HUES6 (cell line): ENCODE data around the gene ITPK1.

ENCODE experiments used
- H3K27ac ChIP-seq: 2 replicates; pipeline ENCODE4 v1.7.0; 2013; ENCODE audit warnings: low read depth, mild to moderate bottlenecking, low read length, inconsistent platforms
- H3K27me3 ChIP-seq: 2 replicates; pipeline ENCODE4 v1.6.1; 2013; ENCODE audit warnings: low read length; ENCODE audit not compliant: control insufficient read depth, insufficient read depth
- H3K36me3 ChIP-seq: 2 replicates; pipeline ENCODE4 v1.6.1; 2013; ENCODE audit warnings: low read length; ENCODE audit not compliant: control insufficient read depth, insufficient read depth
- H3K4me1 ChIP-seq: 2 replicates; pipeline ENCODE4 v1.6.1; 2013; ENCODE audit warnings: low read length; ENCODE audit not compliant: control insufficient read depth, insufficient read depth
- H3K4me3 ChIP-seq: 2 replicates; pipeline ENCODE4 v1.5.1; 2013; ENCODE audit warnings: low read depth, low read length
- H3K9ac ChIP-seq: one replicate; pipeline ENCODE4 v1.6.1; 2013; ENCODE audit warnings: mild to moderate bottlenecking, low read length
- H3K9me3 ChIP-seq: 2 replicates; pipeline ENCODE4 v1.6.1; 2013; ENCODE audit warnings: low read depth, low read length; ENCODE audit not compliant: control insufficient read depth, insufficient read depth

The ITPK1 gene

DNA sequence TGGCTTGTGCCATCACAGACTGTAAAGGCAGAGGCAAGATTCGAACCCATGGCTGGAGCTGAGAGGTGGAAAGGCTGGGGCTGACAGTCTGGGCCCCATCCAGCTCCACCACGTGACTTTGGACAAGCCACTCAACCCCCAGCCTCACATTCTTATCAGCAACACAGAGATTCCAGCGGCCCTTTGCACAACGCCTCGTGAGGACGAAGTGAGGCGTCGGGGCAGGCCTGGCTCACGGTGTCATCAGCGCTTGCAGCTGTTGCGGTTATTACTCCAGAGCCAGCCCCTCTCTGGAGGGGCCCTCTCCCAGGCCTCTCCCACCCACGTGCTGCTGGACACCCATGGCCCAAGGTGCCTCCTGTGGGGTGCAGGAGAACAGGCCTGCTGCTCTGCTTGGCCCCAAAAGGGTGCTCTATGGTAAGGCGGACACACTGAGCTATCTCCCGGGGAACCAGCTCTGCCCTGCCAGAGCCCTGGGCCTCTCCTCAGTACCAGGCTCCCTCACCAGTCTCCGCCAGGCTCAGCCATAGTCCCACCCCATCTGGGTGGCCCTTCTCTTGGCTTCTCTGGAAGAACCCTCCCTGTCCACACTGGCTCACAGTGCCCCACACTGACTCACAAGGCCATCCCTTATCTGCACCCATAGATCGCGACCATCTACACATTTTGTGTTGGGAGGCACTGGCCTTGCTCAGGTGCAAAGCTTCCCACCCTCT, 171.7 kb downstream of the ITPK1 start:
- H3K27ac ChIP-seq: no peak overlapping the region
- H3K27me3 ChIP-seq: no peaks in the 10 kb centered on the region
- no peaks in the 10 kb centered on the region for H3K9me3 ChIP-seq
- H3K36me3 ChIP-seq: peaks cover 32% of the 10 kb centered on the region
- H3K9ac ChIP-seq: no peak overlapping the region
- H3K4me3 ChIP-seq: no peak overlapping the region
- H3K4me1 ChIP-seq: no peaks in the 10 kb centered on the region

- no peaks in the 10 kb centered on the region for H3K9me3 ChIP-seq
- no peaks in the 10 kb centered on the region for H3K27me3 ChIP-seq
- H3K36me3 ChIP-seq: peaks cover 32% of the 10 kb centered on the region
- no peaks in the 10 kb centered on the region for H3K4me1 ChIP-seq
- H3K9ac ChIP-seq: no peak overlapping the region
- no peak overlapping the region for H3K27ac ChIP-seq
- H3K4me3 ChIP-seq: no peak overlapping the region
Observed at GRCh38 chr14:92942976-92943710, 172.6 kb downstream of the ITPK1 start.

- H3K4me1 ChIP-seq: no peaks in the 10 kb centered on the region
- no peak overlapping the region for H3K4me3 ChIP-seq
- peaks cover 32% of the 10 kb centered on the region for H3K36me3 ChIP-seq
- H3K27me3 ChIP-seq: no peaks in the 10 kb centered on the region
- H3K9ac ChIP-seq: no peak overlapping the region
- H3K27ac ChIP-seq: no peak overlapping the region
- no peaks in the 10 kb centered on the region for H3K9me3 ChIP-seq
Observed at GRCh38 chr14:92942576-92942975, 173.1 kb downstream of the ITPK1 start.

- H3K27ac ChIP-seq: no peak overlapping the region
- H3K9me3 ChIP-seq: no peaks in the 10 kb centered on the region
- no peaks in the 10 kb centered on the region for H3K27me3 ChIP-seq
- H3K4me1 ChIP-seq: no peaks in the 10 kb centered on the region
- H3K9ac ChIP-seq: no peak overlapping the region
- H3K36me3 ChIP-seq: peaks cover 32% of the 10 kb centered on the region
- H3K4me3 ChIP-seq: no peak overlapping the region
Observed at GRCh38 chr14:92942136-92942535, 173.6 kb downstream of the ITPK1 start.

DNA sequence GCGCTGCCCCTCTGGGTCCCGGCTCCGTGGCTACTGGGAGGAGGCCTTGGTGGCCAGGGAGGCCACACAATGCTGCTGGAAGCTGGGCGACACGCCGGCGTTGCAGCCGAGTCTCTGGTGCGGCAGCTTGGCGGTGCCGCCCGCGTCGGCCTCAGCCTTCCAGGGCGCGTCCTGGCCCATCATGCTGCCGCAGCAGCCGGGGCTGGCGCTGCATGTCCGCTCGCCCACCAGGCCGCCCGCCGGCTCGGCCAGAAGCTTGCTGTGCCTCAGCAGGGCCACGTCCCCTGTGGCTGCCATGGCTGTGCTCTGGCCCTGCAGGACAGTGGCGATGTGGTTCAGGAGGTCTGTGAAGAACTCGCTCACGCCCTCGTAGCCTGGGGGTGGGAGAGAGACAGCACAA, 174.2 kb downstream of the ITPK1 start:
- Histone ChIP-seq H3K27ac (no peak overlapping the region), H3K36me3 (peaks cover 31% of the 10 kb centered on the region), H3K4me3 (no peak overlapping the region), H3K4me1 (no peaks in the 10 kb centered on the region), H3K27me3 (no peaks in the 10 kb centered on the region), H3K9me3 (no peaks in the 10 kb centered on the region), H3K9ac (no peak overlapping the region)

DNA sequence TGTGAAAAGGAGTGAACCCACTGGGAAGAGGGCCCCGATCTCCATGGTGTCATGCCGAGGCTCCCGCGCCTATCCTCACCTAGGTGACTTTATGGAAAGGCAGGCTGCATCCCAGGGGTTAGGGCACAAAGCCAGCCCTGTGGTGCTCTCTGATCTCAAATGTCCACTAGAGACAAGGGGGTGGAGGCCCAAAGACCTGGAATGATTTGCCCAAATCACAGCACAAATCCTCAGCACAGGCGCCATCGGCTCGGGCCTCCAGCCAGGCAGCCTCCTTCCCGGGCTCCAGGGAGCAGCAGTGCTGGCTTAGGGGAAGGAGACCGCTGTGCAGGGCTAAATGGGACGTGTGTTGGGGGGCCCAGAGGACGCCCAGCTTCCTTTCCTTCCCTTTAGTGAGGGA, 175.2 kb downstream of the ITPK1 start:
- Histone ChIP-seq H3K4me3 (no peak overlapping the region), H3K36me3 (peaks cover 21% of the 10 kb centered on the region), H3K9ac (no peak overlapping the region), H3K27ac (no peak overlapping the region), H3K4me1 (no peaks in the 10 kb centered on the region), H3K27me3 (no peaks in the 10 kb centered on the region), H3K9me3 (no peaks in the 10 kb centered on the region)

DNA sequence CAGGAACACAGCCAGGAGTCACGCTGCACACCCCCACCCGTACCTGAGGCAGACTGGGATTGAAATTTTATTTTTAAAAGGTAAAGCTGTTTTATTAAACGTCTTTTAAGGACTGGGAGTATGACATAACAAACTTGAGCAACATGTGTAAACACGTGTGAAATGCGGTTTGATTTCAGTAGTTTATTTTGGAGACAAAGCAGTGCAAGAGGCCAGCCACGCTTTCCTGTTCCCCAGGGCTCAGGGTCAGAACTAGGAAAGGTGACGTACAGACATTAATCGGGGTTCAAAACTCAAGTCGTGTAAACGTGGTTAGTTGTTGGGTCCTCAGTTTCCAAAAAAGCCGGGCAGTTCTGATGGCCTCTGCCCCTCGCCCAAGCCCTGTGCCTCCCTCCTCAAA, 176.0 kb downstream of the ITPK1 start:
- H3K36me3 ChIP-seq: peaks cover 14% of the 10 kb centered on the region
- no peak overlapping the region for H3K9ac ChIP-seq
- H3K4me3 ChIP-seq: no peak overlapping the region
- H3K27ac ChIP-seq: no peak overlapping the region
- no peaks in the 10 kb centered on the region for H3K4me1 ChIP-seq
- no peaks in the 10 kb centered on the region for H3K9me3 ChIP-seq
- no peaks in the 10 kb centered on the region for H3K27me3 ChIP-seq

GRCh38 chr14:92938890-92939671, 176.6 kb downstream of the ITPK1 start:
- H3K27ac ChIP-seq: no peak overlapping the region

DNA sequence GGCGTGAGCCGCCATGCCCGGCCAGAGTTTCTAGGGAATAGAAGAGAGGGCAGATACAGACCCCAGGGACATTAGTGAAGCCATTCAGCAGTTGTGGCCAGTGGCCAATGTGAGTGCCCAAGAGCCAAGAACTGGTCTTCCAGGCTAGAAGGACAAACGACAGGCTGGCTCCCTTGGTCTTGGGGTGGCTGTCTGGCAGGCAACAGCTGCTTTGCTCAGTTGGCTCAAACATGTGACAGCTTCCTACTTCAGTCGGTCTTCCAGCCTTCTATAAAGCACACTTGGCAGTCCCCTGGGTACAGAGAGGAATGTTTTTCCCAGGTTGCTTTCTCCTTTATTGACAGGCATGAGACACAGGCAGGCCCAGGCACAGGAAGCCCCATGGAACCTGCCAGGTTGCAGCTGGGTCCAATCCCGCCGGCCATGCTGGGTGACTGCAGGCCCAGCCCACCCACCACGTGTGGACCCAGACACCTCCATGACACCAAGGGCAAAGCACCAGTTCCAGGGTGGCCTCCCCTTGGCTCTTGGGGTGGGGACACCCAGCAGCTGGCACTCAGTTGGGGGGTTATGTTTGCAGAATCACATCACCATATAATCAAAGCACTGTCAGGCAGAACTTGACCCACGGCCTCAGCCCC, 177.4 kb downstream of the ITPK1 start:
- Histone ChIP-seq H3K4me3 (no peak overlapping the region), H3K9me3 (no peaks in the 10 kb centered on the region), H3K27ac (no peak overlapping the region), H3K4me1 (no peaks in the 10 kb centered on the region), H3K36me3 (peaks cover 11% of the 10 kb centered on the region), H3K27me3 (no peaks in the 10 kb centered on the region), H3K9ac (no peak overlapping the region)

More at GRCh38 chr14:92938890-92939671, 176.6 kb downstream of the ITPK1 start:
- no peak overlapping the region for H3K9ac ChIP-seq
- no peaks in the 10 kb centered on the region for H3K27me3 ChIP-seq
- no peak overlapping the region for H3K4me3 ChIP-seq
- H3K4me1 ChIP-seq: no peaks in the 10 kb centered on the region
- H3K36me3 ChIP-seq: peaks cover 11% of the 10 kb centered on the region
- no peaks in the 10 kb centered on the region for H3K9me3 ChIP-seq

DNA sequence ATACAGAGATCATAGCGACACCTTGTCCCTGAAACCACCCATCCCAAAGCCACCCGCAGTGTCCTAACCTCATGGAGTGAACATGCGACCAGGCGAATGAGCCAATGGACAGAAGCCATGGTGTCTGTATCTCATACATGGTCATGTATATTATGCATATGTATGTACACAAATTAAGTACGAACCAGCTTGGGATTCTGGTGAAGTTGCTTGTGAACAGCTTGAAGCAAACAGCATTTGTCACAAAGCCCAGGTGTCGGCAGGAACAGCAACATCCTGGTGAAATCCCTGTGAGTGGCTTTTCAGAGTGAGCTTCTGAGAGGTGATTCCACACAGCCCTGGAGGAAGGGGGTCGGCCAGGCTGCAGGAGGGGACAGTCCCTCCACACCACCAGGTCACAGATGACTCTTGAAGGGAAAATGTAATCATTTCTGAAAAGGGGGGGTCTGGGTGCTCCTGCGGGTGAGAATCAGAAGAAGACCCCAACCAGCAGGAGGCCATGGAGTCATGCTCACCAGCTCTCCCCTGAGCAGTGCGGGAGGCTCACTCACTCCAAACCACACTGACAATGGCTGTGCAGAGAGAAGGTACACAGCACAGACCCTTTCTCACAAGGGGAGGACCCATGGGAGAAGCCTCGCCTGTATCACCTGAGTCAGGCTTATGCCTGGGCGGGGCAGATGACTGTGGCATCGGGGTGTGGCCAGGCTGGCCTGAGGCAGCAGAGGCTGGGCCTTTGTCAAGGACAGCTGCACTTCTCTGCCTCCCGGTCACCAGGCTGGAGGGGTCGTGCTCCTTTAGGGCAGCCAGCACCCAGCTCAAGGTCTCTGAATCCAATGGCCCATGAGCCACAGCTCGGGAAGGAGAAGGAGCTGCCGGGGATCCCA, 178.4 kb downstream of the ITPK1 start:
- Histone ChIP-seq H3K36me3 (peaks cover 11% of the 10 kb centered on the region), H3K27me3 (no peaks in the 10 kb centered on the region), H3K4me1 (no peaks in the 10 kb centered on the region), H3K27ac (no peak overlapping the region), H3K9me3 (no peaks in the 10 kb centered on the region), H3K4me3 (no peak overlapping the region), H3K9ac (no peak overlapping the region)
